GM06990 (cell line): ENCODE results near the gene SEMA7A.

ENCODE experiments used
- DNase-seq: peaks from one replicate; pipeline ENCODE4 v3.0.0-alpha.2; 2011; ENCODE audit not compliant: insufficient read length; ENCODE audit errors: extremely low read depth
- H3K27me3 ChIP-seq: replicated peaks from 2 replicates; pipeline ENCODE4 v1.6.0; 2011; ENCODE audit warnings: low read length; ENCODE audit not compliant: control insufficient read depth, insufficient read depth
- H3K36me3 ChIP-seq: 2 replicates; pipeline ENCODE4 v1.5.1; 2011; ENCODE audit warnings: low read length; ENCODE audit not compliant: control insufficient read depth, insufficient read depth
- H3K4me3 ChIP-seq: replicated peaks from 2 replicates; pipeline ENCODE4 v1.5.1; 2011; ENCODE audit warnings: low read depth, mild to moderate bottlenecking, control low read depth, low read length
- CTCF ChIP-seq: IDR thresholded peaks from 2 replicates; pipeline ENCODE4 v1.5.1; 2011; ENCODE audit warnings: low read length, control low read depth, mild to moderate bottlenecking, inconsistent platforms; ENCODE audit not compliant: insufficient read depth, poor library complexity, severe bottlenecking

The SEMA7A gene

GRCh38 chr15:74411686-74412085 is 22.1 kb downstream of the SEMA7A start:
- no peak for DNase-seq
- TF ChIP-seq CTCF, result no peak
- Histone ChIP-seq H3K36me3 (peaks cover 68% of the 10 kb centered on the region), H3K4me3 (no peak overlapping the region), H3K27me3 (no peaks in the 10 kb centered on the region)

GRCh38 chr15:74410502-74410901 is 23.3 kb downstream of the SEMA7A start:
- DNase-seq, result no peak
- H3K4me3 ChIP-seq, result no peak overlapping the region
- no peaks in the 10 kb centered on the region for H3K27me3 ChIP-seq
- H3K36me3 ChIP-seq, result peaks cover 56% of the 10 kb centered on the region
- TF ChIP-seq CTCF, result no peak

- no peak for DNase-seq
- no peak for TF ChIP-seq CTCF
- Histone ChIP-seq H3K4me3 (no peak overlapping the region), H3K27me3 (no peaks in the 10 kb centered on the region), H3K36me3 (peaks cover 44% of the 10 kb centered on the region)
Observed at GRCh38 chr15:74409225-74409624, 24.5 kb downstream of the SEMA7A start.

GRCh38 chr15:74408815-74409214 is 24.9 kb downstream of the SEMA7A start:
- Histone ChIP-seq H3K27me3 (no peaks in the 10 kb centered on the region), H3K36me3 (peaks cover 41% of the 10 kb centered on the region), H3K4me3 (no peak overlapping the region)
- no peak for DNase-seq
- no peak for TF ChIP-seq CTCF

GRCh38 chr15:74408385-74408784 is 25.4 kb downstream of the SEMA7A start:
- no peaks in the 10 kb centered on the region for H3K27me3 ChIP-seq
- H3K36me3 ChIP-seq, result peaks cover 36% of the 10 kb centered on the region
- DNase-seq, result no peak
- no peak overlapping the region for H3K4me3 ChIP-seq
- no peak for TF ChIP-seq CTCF

GRCh38 chr15:74406992-74407705 is 26.6 kb downstream of the SEMA7A start:
- no peak overlapping the region for H3K4me3 ChIP-seq
- peaks cover 29% of the 10 kb centered on the region for H3K36me3 ChIP-seq
- no peaks in the 10 kb centered on the region for H3K27me3 ChIP-seq
- DNase-seq, result no peak
- TF ChIP-seq CTCF, result no peak
